C4-2B (cell line): ENCODE results near the gene TMEM131L.

Experiments
- CTCF ChIP-seq: fragments of 450-650 bp; conservative IDR thresholded peaks from 2 replicates; pipeline ENCODE4 v1.5.1; 2017; ENCODE audit warnings: mild to moderate bottlenecking
- ZFX ChIP-seq: fragments of 450-650 bp; IDR thresholded peaks from 2 replicates; pipeline ENCODE4 v1.6.1; 2017

GRCh38 chr4:153466949-153467896, 1.1 kb downstream of the TMEM131L start:
- no peak for TF ChIP-seq CTCF
- TF ChIP-seq ZFX, result no peak
